ENCODE measurements around the gene SLC12A8.

Gene SLC12A8

GRCh38 chr3:125039131-125040100 is 173.1 kb downstream of the SLC12A8 start:
- TF ChIP-seq, protein P1, sequence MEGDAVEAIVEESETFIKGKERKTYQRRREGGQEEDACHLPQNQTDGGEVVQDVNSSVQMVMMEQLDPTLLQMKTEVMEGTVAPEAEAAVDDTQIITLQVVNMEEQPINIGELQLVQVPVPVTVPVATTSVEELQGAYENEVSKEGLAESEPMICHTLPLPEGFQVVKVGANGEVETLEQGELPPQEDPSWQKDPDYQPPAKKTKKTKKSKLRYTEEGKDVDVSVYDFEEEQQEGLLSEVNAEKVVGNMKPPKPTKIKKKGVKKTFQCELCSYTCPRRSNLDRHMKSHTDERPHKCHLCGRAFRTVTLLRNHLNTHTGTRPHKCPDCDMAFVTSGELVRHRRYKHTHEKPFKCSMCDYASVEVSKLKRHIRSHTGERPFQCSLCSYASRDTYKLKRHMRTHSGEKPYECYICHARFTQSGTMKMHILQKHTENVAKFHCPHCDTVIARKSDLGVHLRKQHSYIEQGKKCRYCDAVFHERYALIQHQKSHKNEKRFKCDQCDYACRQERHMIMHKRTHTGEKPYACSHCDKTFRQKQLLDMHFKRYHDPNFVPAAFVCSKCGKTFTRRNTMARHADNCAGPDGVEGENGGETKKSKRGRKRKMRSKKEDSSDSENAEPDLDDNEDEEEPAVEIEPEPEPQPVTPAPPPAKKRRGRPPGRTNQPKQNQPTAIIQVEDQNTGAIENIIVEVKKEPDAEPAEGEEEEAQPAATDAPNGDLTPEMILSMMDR (conservative IDR thresholded peaks at IDR 0.05; ENCODE audit: low read depth, low read length) = no peak
- no peak for DNase-seq (ENCODE audit: low read depth)
- H3K4me3 ChIP-seq (ENCODE audit: low read length) = no peak overlapping the region

DNA sequence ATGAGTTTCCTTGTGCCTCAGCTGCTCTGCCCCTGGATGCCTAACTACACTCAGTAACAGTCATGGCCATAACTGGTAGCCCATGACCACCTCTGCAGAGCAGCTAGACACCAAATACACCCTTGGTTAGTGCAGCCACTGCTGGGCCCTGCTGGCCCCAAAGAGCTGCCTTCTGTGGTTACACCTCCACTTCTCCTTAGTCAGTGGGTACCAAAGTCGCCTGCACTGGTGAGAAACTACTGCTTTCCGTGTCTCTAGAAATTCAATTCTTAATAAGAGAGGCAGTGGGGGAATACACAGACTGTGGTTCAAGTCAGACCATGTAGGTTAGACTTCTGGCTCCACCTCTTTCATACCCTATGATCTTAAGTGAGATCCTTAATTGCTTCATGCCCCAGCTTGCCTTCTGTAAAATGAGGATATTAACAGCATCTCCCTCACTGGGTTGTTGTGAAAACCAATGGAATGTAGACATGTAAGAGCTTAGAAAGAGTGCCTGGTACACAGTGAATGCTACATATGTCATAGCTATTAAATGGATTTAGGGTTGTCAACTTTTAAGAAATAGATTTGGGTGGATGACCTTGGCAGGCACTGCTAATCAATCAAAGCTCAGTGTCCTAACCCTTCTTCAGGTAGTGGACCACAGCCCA is 174.9 kb downstream of the SLC12A8 start:
- peak; percentile 63 for DNase-seq (ENCODE audit: low read depth)
- TF ChIP-seq, protein P1 (conservative IDR thresholded peaks at IDR 0.05; ENCODE audit: low read depth, low read length) = no peak
- no peak overlapping the region for H3K4me3 ChIP-seq (ENCODE audit: low read length)

DNA sequence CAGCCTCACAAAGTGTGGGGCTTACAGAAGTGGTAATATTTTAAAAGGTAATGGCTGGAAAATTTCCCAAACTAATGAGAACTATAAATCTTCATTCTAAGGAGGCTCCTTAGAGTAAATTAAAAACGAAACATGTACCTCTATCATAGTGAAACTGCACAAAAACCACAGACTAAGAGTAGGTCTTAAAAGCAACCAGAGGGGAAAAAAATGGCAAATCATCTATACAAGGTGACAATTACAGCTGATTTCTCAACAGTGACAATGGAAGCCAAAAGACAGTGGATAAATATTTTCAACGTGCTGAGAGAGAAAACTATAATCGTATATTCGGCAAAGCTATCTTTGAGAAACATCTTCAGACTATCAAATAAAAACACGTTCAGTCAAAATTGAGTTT is 177.3 kb downstream of the SLC12A8 start:
- no peak for DNase-seq (ENCODE audit: low read depth)
- H3K4me3 ChIP-seq (ENCODE audit: low read length) = no peak overlapping the region
- TF ChIP-seq, protein P1 (conservative IDR thresholded peaks at IDR 0.05; ENCODE audit: low read depth, low read length) = no peak

DNA sequence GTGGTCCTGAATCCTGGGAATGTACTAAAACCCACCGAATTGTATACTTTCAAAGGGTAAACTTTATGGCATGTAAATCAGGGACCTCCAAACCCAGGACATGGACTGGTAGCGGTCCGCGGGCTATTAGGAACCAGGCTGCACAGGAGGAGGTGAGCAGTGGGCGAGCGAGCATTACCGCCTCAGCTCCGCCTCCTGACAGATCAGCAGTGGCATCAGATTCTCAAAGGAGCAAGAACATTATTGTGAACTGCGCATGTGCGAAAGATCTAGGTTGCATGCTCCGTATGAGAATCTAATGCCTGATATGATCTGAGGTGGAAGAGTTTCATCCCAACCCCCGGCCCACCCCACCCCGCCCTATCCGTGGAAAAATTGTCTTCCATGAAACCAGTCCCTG is 178.9 kb downstream of the SLC12A8 start:
- TF ChIP-seq, protein P1 (conservative IDR thresholded peaks at IDR 0.05; ENCODE audit: low read depth, low read length) = no peak
- no peak for DNase-seq (ENCODE audit: low read depth)
- no peak overlapping the region for H3K4me3 ChIP-seq (ENCODE audit: low read length)

DNA sequence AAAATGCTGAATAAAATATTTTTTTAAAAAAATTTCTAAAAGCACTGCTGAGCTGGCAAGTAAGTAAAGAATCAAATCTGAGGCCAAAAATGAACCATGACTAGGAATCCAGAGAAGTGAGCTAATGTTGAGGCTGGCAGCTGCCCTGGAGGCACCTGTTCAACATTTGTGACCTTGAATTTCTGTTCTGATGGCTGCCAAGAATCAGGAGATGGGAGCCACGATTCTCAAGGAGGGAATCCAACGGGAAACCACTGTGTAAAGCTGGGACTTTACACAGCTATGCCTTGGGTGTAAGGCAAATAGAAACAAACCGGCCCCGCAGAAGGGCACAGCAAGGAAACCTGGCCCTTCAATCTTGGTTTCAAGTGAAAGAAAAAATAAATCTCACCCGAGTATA is 179.4 kb downstream of the SLC12A8 start:
- no peak overlapping the region for H3K4me3 ChIP-seq (ENCODE audit: low read length)
- no peak for DNase-seq (ENCODE audit: low read depth)
- TF ChIP-seq, protein P1 (conservative IDR thresholded peaks at IDR 0.05; ENCODE audit: low read depth, low read length) = no peak

DNA sequence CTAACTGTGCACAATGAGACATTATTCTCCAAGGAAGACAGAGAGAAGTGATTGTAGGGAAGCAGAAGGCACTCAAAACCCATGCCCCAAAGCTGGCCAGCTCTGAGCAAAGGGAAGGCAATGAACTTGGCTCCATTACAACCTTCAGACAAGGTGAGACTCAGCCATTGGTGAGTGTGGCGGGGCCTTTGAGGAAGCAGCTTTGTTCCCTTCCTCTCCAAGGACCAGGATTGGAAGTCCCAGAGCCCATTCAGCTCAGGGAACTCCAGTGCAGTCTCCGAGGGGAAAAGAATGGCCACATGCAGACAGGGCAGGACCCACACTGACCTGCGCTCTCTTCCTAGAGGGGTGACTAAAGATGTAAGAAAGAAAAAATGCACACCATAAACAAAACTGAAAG is 179.9 kb downstream of the SLC12A8 start:
- TF ChIP-seq, protein P1 (conservative IDR thresholded peaks at IDR 0.05; ENCODE audit: low read depth, low read length) = no peak
- no peak for DNase-seq (ENCODE audit: low read depth)
- H3K4me3 ChIP-seq (ENCODE audit: low read length) = no peak overlapping the region
